Aorta (tissue), 5 donors: Measurements from ENCODE around the gene PCNX1. TPM values are rescaled to one million over a fixed set of nuclear protein-coding genes. Genes with fewer than 3 reads are reported as not detected.

Experiments
- ATAC-seq: fragments of 200-7000 bp; cut with Tn5 transposase; one replicate; pipeline ENCODE4 v1.9.1; 2022; ENCODE audit warnings: moderate library complexity; ENCODE audit not compliant: low FRiP score
- DNase-seq, 2 donors: peaks; one replicate each; pipeline ENCODE4 v3.0.0-alpha.2; 2020
- H3K27ac ChIP-seq, 2 donors: one replicate each; pipeline ENCODE4 v1.5.1; 2013; ENCODE audit warnings: low read length in 2 of 2, mild to moderate bottlenecking in 2 of 2, moderate library complexity in 2 of 2, control low read depth in 1 of 2, inconsistent platforms in 1 of 2, low read depth in 1 of 2
- H3K27me3 ChIP-seq, 2 donors: one replicate each; pipeline ENCODE4 v1.6.1; 2013; ENCODE audit warnings: control low read depth in 1 of 2, low read length in 1 of 2, mild to moderate bottlenecking in 1 of 2, moderate library complexity in 1 of 2; ENCODE audit not compliant: insufficient read depth in 2 of 2, control insufficient read depth in 1 of 2
- H3K36me3 ChIP-seq, 2 donors: one replicate each; pipeline ENCODE4 v1.6.1; 2013; ENCODE audit warnings: control low read depth in 1 of 2, low read length in 1 of 2, mild to moderate bottlenecking in 1 of 2; ENCODE audit not compliant: insufficient read depth in 2 of 2, control insufficient read depth in 1 of 2
- H3K4me1 ChIP-seq, 2 donors: one replicate each; pipeline ENCODE4 v1.6.1; 2013; ENCODE audit warnings: low read length in 2 of 2, control low read depth in 1 of 2, mild to moderate bottlenecking in 1 of 2, moderate library complexity in 1 of 2; ENCODE audit not compliant: insufficient read depth in 2 of 2, control insufficient read depth in 1 of 2
- H3K4me3 ChIP-seq, 2 donors: one replicate each; pipeline ENCODE4 v1.5.1; 2013; ENCODE audit warnings: low read length in 2 of 2, control low read depth in 1 of 2, mild to moderate bottlenecking in 1 of 2
- H3K9me3 ChIP-seq: one replicate; pipeline ENCODE4 v1.6.1; 2013; ENCODE audit warnings: mild to moderate bottlenecking, low read length; ENCODE audit not compliant: control insufficient read depth
- WGBS, 2 donors: extraction: QIAGEN DNeasy Blood & Tissue Kit; methylation state at CpG; one replicate each; pipeline ENCODE4 v1.1.7; 2013; 5-methylcytosine and 5-hydroxymethylcytosine counted together
- intact Hi-C, 2 donors: fragments of 100-400 bp; cut with DNase I; formaldehyde crosslinking; loops; one replicate each; pipeline versions ENCODE4 v1.14.2 to v1.15.0; 2022
- polyA plus RNA-seq, 2 donors: library from polyadenylated mRNA; stranded (reverse); fragments of 200-250 nt; gene quantifications; one replicate each; pipeline ENCODE4 v1.2.3, GENCODE V29; 2013
- total RNA-seq, 2 donors: library from RNA; stranded (reverse); fragmentation: NEBNext Ultra II Directional; extraction: Animal tissue kit (Norgen Biotek cat#: 25700); gene quantifications; one replicate each; pipeline ENCODE4 v1.2.1, GENCODE V29; 2021
- donor health status: healthy with polysubstance abuse.
- donor health status: Bipolar disorder and iron deficiency.
- donor health status: DM: no; HTN: no; CAD: no.
- donor health status: DM: no; HTN: no; CAD: no.
- donor health status: DM: yes; HTN: yes; CAD: no.

The PCNX1 gene
- total and polyA plus RNA-seq, 4 donors = 3.4 to 96.4 (median 40.4) TPM

DNA sequence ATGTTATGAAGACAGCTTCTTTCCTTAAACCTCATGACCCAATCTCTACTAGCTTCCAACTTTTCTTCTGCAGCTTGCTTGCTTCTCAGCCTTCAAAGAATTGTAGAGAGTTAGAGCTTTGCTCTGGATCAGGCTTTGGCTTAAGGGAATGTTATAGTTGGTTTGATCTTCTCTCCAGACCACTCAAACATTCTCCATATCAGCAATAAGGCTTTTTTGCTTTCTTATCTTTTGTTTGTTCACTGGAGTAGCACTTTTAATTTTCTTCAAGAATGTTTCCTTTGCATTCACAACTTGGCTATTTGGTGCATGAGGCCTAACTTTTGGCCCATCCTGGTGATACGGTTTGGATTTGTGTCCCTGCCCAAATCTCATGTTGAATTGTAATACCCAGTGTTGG is 163.8 kb downstream of the PCNX1 start:
- ATAC-seq (no peak), DNase-seq (no peak)
- Histone ChIP-seq H3K9me3 (no peaks in the 10 kb centered on the region), H3K4me1 (peaks cover 0 to 2% of the 10 kb centered on the region in 2 donors), H3K27ac (no peak overlapping the region), H3K4me3 (no peak overlapping the region), H3K27me3 (no peaks in the 10 kb centered on the region), H3K36me3 (peaks cover 5 to 9% of the 10 kb centered on the region in 2 donors)
- intact Hi-C loops = no loop called here
- 32 to 33% methylated on average over 1 of the region's 1 CpG for WGBS, 2 donors

GRCh38 chr14:71076462-71077092 is 169.3 kb downstream of the PCNX1 start:
- 96% methylated on average over 1 of the region's 1 CpG for WGBS, 2 donors
- Histone ChIP-seq H3K4me3 (no peak overlapping the region), H3K36me3 (peaks cover 10 to 14% of the 10 kb centered on the region in 2 donors)

DNA sequence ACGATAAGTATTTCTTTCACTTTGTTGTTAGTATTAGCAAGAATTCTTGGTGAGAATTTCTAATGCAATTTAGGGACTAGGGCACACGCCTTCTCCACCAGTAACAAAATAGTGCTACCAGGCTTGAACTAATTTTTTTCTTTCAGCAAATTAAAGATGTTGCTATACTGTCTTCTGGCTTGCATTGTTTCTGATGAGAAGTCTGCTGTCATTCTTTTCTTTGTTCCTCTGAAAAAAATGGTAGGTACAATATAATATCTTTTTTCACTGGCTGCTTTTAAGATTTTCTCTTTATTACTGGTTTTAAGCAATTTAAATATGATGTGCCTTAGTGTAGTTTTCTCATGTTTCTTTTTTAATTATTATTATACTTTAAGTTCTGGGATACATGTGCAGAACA is 171.2 kb downstream of the PCNX1 start:
- intact Hi-C loops = no loop called here
- 96 to 99% methylated on average over 2 of the region's 2 CpGs for WGBS, 2 donors
- H3K4me3 ChIP-seq = no peak overlapping the region
- ATAC-seq (no peak), DNase-seq (no peak)
- H3K9me3 ChIP-seq = peaks cover 3% of the 10 kb centered on the region
- H3K4me1 ChIP-seq = no peaks in the 10 kb centered on the region
- no peak overlapping the region for H3K27ac ChIP-seq
- H3K27me3 ChIP-seq = no peaks in the 10 kb centered on the region
- H3K36me3 ChIP-seq = peaks cover 10 to 12% of the 10 kb centered on the region in 2 donors

More at GRCh38 chr14:71076462-71077092, 169.3 kb downstream of the PCNX1 start:
- Histone ChIP-seq H3K27me3 (no peaks in the 10 kb centered on the region), H3K4me1 (peaks cover 0 to 2% of the 10 kb centered on the region in 2 donors), H3K9me3 (peaks cover 3% of the 10 kb centered on the region), H3K27ac (no peak overlapping the region)
- DNase-seq = no peak
- no peak for ATAC-seq
- intact Hi-C loops = no loop called here

- ATAC-seq = no peak
- Histone ChIP-seq H3K27me3 (no peaks in the 10 kb centered on the region), H3K4me1 (no peaks in the 10 kb centered on the region), H3K4me3 (no peak overlapping the region), H3K36me3 (peaks cover 0 to 5% of the 10 kb centered on the region in 2 donors), H3K9me3 (no peaks in the 10 kb centered on the region), H3K27ac (no peak overlapping the region)
- intact Hi-C loops = no loop called here
- 89 to 93% methylated on average over 7 of the region's 7 CpGs for WGBS, 2 donors
- DNase-seq = no peak
Measured at GRCh38 chr14:71086567-71086966, 179.3 kb downstream of the PCNX1 start.

DNA sequence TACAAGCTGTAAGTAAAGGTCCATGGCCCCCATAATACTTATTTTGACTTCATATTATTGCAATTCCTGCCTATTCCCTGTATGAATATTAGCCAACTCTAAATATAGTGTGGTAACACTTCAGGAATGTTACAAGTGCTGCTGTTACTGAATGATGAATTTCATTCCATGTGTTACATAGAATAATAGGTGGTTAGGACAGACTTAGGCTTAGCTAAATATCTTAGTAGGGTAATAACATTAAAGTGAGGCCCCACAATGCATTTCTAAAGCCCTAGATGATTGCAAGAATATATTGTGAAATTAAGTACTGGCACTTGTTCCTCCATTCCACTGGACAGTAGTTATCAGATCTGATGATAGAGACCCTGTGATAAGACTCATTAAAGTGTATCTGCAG is 182.7 kb downstream of the PCNX1 start:
- H3K4me1 ChIP-seq = no peaks in the 10 kb centered on the region
- DNase-seq = no peak
- no peak for ATAC-seq
- H3K9me3 ChIP-seq = no peaks in the 10 kb centered on the region
- intact Hi-C loops = no loop called here
- peaks cover 4% of the 10 kb centered on the region in 2 donors for H3K36me3 ChIP-seq
- no peak overlapping the region for H3K27ac ChIP-seq
- H3K4me3 ChIP-seq = no peak overlapping the region
- H3K27me3 ChIP-seq = no peaks in the 10 kb centered on the region

DNA sequence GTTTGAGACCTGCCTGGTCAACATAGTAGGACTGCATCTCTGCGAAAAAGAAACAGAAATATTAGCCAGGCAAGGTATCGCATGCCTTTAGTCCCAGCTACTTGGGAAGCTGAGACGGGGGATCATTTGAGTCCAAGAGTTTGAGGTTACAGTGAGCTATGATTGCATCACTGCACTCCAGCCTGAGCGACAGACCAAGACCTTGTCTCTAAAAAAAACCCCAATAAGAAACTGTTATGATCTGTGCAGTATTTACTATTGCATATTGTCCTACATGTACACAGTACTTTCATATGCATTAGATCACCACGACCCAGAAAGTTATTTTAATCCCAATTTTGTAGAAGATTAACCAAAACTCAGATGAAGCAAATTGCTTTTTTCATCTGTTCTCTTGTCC is 187.5 kb downstream of the PCNX1 start:
- DNase-seq (no peak), ATAC-seq (no peak)
- H3K27ac ChIP-seq = no peak overlapping the region
- no peak overlapping the region for H3K4me3 ChIP-seq
- H3K9me3 ChIP-seq = no peaks in the 10 kb centered on the region
- H3K36me3 ChIP-seq = peaks cover 0 to 4% of the 10 kb centered on the region in 2 donors
- no peaks in the 10 kb centered on the region for H3K4me1 ChIP-seq
- H3K27me3 ChIP-seq = no peaks in the 10 kb centered on the region
- WGBS, 2 donors = 92 to 93% methylated on average over 5 of the region's 5 CpGs
- intact Hi-C loops = no loop called here

DNA sequence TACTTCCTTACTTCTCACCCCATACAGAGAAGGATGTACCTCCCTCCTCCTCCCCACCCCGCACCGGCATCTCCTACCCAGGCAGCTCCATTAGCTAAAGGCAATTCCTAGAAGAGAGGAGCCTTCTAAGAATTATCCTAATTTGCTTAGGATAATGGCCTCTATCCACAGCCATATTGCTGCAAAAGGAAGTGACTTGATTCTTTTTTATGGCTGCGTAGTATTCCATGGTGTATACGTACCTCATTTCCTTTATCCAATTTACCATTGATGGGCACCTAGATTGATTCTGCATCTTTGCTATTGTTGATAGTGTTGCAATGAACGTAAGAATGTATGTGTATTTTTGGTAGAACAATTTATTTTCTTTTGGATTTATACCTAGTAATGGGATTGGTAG is 189.7 kb downstream of the PCNX1 start:
- ATAC-seq (no peak), DNase-seq (no peak)
- peaks cover 0 to 4% of the 10 kb centered on the region in 2 donors for H3K36me3 ChIP-seq
- H3K27ac ChIP-seq = no peak overlapping the region
- H3K4me1 ChIP-seq = no peaks in the 10 kb centered on the region
- no peaks in the 10 kb centered on the region for H3K9me3 ChIP-seq
- 98% methylated on average over 5 of the region's 5 CpGs for WGBS, 2 donors
- H3K4me3 ChIP-seq = no peak overlapping the region
- intact Hi-C loops = no loop called here
- H3K27me3 ChIP-seq = no peaks in the 10 kb centered on the region

DNA sequence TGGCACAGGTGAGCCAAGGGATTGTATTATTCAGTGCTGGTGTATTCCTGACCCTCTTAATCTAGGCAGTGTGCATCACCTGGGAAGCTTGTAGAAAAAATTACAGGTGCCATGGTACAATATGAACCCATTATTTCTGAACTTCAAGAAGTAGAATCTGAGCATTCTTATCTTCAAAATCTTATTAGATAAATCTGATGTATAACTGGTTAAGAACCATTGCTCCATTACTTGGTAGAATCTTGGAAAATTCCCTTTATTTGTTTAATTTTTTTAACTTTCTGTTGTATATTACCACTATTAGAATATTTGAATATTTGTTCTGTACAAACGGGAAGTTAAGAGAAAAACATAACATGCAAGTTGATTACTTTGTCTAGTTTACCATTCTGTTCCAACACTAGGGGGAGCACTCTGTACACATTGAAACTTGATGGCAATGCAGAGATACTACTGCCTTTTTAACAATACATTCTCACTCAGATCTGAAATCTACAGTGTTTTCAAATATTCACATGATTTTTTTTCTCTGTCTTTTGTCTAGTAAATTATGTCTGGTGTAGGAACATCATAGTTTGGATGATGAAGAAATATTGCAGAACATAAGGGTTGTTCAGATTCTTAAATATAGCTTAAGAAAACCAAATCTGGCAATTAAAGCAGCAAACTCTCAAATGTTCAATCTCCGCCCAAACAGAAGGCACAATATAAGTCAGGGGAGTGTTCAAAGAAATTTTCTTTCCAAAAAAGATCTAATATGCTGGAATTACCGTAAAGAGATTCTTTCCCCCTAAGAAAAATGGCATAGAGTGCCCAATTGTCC is 196.6 kb downstream of the PCNX1 start:
- H3K4me1 ChIP-seq = no peaks in the 10 kb centered on the region
- H3K4me3 ChIP-seq = no peak overlapping the region
- H3K9me3 ChIP-seq = no peaks in the 10 kb centered on the region
- intact Hi-C loops = no loop called here
- no peak overlapping the region for H3K27ac ChIP-seq
- DNase-seq (no peak), ATAC-seq (no peak)
- no peaks in the 10 kb centered on the region for H3K27me3 ChIP-seq
- peaks cover 0 to 4% of the 10 kb centered on the region in 2 donors for H3K36me3 ChIP-seq
- 64 to 66% methylated on average over 3 of the region's 3 CpGs for WGBS, 2 donors

DNA sequence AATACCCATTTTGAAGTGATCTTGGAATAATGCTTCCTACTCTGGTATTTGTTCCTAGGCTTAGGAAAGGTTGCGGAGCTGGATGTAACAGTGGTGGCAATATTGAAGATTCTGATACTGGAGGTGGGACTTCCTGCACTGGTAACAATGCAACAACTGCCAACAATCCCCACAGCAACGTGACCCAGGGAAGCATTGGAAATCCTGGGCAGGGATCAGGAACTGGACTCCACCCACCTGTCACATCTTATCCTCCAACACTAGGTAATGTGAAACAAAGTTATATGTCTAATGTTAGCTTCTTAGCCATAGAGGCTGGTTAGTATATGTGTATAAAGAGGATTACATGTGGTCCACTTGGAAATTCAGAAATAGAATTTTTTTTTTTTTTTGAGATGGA is 197.9 kb downstream of the PCNX1 start:
- H3K4me1 ChIP-seq = no peaks in the 10 kb centered on the region
- no peak overlapping the region for H3K27ac ChIP-seq
- H3K27me3 ChIP-seq = no peaks in the 10 kb centered on the region
- no peaks in the 10 kb centered on the region for H3K9me3 ChIP-seq
- no peak for ATAC-seq
- intact Hi-C loops = no loop called here
- no peak overlapping the region for H3K4me3 ChIP-seq
- peaks cover 4% of the 10 kb centered on the region in 2 donors for H3K36me3 ChIP-seq
- DNase-seq = no peak
- WGBS, 2 donors = 60 to 63% methylated on average over 2 of the region's 2 CpGs
